GM21786 (cell line): ENCODE data around the gene ELOVL5.
"Not testable (repeated sequence)": the region's sequence is repeated elsewhere in the genome, so short reads cannot be mapped to it uniquely, and the experiment has no call there.

Source experiments
- ATAC-seq: cut with Tn5 transposase; IDR thresholded peaks from one replicate; pipeline ENCODE4 v1.9.1; 2021; ENCODE audit not compliant: unreplicated experiment

The ELOVL5 gene

DNA sequence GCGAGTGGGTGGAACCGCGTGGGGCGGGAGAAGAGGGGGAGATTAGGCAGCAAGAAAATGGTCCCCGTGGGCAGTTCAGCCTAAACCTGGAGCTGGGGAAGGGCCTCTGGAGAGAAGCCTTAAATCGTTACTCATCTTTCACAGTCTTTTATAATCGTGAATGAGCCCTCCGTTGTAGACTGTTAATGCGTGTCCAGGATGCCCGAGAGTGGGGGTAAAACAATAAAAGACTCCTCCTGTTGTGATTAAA is 11.0 kb upstream of the ELOVL5 start:
- no peak for ATAC-seq

DNA sequence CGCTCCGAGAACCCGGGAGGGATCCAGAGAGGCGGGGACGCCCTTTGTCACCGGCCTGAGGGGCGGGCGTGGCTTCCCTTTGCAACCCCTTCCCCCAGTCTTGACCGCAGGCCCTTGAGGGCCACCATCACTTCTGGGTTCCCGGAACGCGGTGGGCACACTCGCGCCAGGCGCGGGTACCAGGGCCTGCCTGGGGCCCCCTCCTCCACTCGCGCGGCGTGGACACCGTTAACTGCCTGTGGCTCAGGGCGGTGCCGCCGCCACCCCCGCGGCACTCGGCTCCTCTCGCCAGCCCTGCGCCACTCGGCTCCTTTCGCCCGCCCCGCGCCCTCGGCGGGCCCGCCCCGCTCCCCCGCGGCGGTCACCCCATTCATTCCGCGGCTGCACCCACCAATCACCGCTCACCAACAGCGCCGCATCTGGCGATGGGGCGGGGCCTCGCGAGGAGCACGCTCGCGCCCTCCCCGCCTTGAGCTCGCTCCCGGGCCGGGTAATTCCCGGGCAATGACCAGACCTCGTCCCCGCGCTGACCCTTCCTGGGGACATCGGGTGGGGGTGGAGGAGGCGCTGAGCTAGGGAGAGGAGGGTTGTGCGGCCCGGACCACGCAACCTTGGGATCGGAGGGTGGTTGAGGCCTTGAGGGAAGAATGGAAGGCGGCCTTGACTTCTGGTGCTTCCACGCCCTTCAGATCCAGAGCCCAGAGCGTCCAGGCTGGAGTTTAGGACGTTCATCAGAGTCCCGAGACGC is 10.5 kb upstream of the ELOVL5 start:
- ATAC-seq = peak; percentile 87

DNA sequence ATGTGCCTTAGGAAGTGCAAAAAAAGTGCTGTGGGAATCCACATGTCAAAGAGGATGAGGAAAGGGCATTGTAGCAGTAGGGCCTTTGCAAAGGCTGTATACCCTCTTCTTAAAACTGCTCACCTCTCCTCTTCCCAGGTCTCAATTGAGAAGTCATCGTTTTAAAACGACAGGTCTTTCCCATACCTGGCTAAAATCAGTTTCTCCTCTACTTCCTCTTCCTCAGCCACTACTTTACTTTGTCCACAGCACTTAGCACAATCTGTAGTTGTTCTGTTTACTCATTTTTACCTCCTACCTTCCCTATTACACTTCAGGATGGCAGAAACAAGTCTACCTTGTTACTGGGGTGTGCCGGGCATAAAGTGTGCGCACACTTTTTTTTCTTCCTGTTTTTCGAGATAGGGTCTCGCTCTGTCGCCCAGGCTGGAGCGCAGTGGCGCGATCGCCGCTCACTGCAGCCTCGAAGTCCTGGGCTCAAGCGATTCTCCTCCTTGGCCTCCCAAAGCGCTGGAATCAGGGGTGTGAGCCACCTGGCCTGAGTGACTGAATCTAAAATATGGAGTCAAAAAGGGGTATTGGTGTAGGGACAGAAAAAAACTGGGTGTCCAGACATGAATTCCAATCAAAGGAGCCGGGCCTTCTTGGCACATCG is 9.8 kb upstream of the ELOVL5 start:
- peak; percentile 5 for ATAC-seq

DNA sequence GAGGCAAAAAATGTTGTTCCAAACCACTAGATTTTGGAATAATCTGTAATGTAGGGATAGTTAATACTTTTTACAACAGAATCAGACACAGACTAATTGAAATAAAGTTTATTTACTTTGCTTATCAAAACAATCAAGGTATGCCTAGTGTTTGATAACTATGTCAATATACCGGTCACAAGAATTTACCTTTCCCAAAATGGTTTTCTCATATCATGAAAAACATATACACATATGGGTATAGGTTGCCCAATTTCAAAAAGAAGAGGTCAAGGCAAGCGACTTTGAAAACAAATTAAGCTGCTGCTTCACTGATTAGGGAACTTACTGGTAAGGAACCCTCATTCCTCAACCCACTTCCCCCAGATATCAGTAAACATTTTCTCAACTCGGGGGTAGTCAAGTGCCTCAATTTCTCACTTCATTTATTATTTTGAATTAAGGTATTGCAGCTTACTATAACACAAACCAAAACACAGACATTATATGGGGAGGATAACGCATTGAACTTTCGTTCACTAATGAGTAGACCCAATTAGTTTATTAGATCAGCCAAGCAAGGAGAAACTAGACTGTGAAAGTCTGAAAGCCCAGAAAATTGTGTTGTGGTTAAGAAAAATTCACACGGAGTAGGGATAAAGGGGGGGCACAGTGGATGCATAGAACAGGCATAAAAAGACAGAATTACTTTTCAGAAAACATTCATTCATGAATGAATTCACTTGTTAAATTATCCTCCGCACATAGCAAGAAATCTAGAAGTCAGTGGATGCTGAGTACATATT is 9.0 kb upstream of the ELOVL5 start:
- ATAC-seq = no peak

DNA sequence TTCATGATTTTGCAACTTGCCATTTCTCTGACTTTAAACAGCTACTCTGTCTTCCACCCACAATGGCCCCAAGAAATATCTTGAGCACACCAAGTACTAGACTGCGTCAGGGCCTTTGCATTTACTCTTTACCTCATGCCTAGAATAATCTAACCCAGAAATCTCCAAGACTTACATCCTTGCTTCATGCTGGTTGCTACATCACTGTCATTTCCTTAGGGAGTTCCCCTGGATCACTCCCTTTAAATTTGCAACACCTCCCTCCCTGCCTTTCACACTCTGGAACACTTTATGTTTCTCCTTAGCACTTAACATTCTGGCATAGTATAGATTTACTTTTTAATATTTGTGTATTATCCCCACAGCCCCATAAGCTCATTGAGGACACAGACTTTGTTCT is 4.9 kb upstream of the ELOVL5 start:
- ATAC-seq = no peak

DNA sequence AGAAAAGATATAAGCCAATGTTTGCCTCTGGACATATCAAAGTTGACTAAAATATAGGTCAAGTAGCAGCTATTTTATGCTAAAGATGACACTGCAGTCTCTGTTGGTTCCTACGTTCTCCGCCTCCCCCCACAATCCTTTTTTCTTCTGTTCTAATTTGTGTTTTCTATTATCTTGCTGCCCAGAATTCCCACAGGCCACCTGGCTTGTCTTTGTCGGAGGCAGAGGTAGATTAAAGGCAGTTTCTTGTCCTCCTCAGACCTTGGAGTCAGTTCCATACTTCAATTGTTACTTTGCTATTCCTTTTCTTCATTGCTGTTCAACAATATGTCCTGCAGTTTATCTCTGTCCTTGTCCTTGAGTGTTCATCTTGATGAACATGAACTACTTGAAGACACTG is 3.6 kb upstream of the ELOVL5 start:
- no peak for ATAC-seq

DNA sequence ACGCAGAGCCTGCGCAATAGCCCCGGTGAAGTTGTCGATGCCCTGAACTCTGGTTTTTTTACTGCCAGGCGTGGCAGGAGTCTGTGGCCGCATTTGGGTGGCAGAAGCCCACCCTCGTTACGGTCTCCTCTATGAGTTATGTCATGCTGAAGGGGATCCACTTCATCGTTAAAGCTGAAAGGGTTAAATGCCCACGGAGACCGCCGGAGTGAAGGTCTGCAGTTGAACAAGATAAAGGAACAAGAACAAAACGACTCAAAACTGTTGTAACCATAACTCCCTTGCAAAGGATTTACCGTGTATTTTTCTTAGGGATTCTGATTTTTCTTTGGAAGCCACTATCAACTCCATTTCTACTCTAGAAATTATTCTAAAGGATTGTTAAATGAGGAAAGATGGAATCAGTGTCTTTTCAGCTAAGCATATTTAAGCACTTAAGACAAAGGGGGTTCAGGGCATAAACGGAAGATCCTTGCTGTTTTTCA is 501 bp upstream of the ELOVL5 start:
- no peak for ATAC-seq

DNA sequence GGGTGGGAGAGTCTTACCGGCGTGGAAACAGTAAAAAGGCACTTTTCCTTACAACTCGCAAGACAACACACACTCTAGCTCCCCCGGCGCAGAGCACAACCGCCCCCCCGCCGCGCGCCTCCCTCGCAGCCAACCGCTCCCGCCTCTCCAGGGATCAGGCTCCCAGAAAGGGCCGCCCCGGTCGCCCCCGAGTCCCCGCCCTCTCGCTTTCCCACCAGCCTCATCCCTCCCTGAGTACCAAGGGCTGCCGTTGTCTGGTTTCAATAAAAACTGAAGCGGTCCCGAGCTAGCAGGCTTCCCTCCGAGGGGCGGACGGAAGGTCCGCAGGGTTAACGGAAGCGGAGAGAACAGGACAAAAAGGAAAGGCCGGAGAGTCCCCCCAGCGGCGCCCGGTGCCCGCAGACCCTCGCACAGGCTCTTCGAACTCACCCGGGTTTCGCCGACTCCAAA is 804 bp downstream of the ELOVL5 start:
- peak; percentile 26 for ATAC-seq

DNA sequence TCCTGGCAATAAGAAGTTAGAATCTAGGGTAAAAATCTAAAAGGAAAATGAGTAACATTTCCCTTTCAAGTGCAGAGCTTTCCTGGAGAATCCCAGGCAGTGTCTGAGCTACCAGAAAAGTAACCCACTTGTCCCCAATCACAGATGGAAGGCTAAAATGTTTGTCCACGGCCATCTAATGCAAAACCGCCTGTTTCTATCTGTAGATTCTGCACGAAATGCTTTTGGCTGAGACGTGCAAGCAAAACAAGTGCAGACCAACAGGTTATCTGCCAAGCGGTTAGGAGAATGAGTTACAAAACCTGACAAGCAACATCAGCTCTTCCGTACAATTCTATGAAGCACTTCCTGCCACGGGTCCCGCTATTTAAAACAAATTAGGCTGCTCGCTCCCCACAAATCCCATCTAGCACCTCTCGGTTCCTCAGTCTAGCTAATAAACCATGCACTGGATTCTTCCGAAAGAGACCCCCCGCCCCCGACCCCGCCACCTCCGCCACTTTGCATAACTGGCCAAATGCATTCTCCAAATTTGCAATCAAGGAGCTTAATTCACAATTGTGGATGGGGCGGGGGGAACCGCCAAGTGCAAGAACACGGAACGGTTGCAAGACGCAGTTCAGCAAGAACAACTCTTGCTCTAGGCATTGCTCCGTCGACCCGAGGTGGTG is 1.4 kb downstream of the ELOVL5 start:
- ATAC-seq = no peak

DNA sequence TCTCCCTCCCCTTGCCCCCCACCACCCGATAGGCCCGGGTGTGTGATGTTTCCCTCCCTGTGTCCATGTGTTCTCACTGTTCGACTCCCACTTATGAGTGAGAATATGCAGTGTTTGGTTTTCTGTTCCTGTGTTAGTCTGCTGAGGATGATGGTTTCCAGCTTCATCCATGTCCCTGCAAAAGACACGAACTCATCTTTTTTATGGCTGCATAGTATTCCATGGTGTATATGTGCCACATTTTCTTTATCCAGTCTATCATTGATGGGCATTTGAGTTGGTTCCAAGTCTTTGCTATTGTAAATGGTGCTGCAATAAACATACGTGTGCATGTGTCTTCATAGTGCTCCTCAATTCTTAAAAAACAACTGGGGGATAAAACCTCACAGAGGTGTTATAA is 2.7 kb downstream of the ELOVL5 start:
- ATAC-seq = not testable (repeated sequence)

DNA sequence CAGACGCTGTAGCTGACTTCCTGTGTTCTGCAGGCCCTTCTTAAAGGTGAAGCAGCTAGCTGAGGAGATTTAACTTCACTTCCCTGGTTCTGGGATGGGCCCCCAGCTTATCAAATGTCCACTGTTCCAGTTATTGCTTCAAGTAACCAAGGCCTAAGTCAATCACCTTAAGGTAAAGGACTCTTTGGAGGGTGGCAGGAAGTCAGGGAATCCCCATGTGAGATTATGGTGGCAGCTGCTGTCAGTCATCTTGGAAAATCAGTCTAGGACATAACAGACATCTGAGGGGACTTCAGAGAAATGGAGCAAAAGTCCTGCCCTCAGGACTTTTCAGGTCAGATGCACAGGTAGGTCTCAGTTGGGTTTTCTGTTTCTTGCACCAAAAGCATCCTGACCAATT is 3.8 kb downstream of the ELOVL5 start:
- no peak for ATAC-seq

DNA sequence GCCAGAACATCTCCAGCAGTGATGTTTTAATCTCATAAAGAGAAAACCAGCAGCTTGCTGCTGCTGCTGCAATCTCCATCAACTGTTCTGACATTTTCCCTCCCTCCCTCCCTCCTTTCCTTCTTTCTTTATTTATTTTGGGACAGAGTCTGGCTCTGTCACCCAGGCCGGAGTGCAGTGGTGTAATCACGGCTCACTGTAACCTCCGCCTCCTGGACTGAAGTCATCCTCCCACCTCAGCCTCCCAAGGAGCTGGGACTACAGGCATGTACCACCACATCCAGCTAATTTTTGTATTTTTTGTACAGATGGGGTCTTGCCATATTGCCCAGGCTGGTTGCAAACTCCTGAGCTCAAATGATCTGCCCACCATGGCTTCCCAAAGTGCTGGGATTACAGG is 5.7 kb downstream of the ELOVL5 start:
- no peak for ATAC-seq

DNA sequence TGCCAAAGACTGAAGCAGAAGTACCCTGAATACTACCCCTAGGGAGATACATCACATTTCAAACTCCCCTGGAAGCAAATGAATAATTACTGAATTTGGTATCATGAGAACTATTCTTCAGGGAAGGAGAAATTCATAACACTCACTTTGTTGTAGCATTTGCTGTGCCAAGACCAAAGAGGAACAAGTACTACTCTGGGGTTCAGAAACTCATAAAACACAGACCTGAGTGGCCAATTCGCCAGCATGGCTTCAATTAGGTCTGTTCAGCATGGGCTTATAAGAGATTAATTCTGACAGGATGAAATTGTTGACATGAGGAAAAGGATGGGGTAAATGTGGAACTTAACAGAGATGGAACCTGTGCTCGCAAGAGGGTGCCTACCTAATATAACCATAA is 6.5 kb downstream of the ELOVL5 start:
- no peak for ATAC-seq

DNA sequence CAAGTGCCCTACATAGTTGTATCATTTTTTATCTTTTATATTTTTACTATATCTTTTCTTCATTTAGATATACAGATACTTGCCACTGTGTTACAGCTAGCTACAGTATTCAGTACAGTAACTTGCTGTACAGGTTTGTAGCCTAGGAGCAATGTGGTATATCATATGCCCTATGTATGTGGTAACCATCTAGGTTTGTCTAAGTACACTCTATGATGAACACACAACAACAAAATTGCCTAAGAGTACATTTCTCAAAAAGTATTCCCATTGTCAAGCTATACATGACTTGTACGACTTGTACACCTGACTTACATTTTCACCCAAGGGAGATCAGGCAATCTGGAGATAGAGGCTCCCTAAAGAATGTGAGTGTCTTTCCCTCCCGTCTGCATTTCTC is 8.2 kb downstream of the ELOVL5 start:
- ATAC-seq = no peak

DNA sequence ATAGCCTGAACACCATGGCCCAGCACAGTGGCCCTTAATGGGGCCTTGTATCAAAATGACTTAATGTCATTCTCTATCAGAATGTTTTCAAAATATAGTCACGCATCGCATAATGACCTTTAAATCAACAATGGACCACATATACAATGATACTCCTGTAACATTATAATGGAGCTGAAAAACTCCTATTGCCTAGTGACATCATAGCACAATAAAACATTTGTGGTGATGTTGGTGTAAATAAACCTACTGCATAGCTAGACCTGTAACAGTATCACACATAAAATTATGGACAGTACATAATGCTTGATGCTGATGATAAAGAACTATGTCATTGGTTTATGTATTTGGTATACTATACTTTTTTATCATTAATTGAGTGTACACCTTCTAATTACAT is 9.3 kb downstream of the ELOVL5 start:
- no peak for ATAC-seq

DNA sequence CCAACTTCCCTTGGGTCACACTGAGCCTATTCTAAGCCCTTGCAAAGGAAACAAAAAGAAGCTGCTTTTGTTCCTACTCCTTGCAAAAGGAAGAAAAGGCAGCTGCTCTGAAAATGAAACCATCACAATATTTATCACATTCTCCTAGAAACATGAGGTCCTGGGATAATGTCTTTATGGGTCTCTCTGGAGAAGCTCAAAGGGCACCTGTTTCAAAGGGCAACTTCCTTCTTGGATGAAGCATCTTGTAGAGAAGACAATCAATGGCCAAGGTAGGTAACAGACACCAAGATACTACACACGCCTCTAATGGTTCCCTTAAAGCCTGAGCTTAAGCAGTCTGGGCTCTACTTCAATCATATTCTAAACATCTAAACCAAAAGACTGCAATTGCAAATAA is 10.4 kb downstream of the ELOVL5 start:
- ATAC-seq = no peak

DNA sequence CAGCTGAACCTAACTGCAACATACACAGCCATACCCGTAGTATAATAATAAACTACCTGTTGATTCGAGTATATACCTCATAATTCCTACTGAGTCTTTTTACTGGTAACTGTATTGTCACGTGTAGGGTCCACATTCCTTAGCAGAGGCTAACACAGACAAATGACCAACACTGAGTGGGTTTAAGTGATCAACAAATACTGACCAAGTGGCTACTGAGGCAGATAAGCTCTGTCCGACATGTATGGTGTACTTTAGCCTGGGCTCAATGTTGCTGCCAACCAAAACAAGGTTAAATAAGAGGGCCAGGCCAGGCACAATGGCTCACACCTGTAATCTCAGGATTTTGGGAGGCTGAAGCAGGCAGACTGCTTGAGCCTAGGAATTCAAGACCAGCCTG is 12.7 kb downstream of the ELOVL5 start:
- no peak for ATAC-seq

DNA sequence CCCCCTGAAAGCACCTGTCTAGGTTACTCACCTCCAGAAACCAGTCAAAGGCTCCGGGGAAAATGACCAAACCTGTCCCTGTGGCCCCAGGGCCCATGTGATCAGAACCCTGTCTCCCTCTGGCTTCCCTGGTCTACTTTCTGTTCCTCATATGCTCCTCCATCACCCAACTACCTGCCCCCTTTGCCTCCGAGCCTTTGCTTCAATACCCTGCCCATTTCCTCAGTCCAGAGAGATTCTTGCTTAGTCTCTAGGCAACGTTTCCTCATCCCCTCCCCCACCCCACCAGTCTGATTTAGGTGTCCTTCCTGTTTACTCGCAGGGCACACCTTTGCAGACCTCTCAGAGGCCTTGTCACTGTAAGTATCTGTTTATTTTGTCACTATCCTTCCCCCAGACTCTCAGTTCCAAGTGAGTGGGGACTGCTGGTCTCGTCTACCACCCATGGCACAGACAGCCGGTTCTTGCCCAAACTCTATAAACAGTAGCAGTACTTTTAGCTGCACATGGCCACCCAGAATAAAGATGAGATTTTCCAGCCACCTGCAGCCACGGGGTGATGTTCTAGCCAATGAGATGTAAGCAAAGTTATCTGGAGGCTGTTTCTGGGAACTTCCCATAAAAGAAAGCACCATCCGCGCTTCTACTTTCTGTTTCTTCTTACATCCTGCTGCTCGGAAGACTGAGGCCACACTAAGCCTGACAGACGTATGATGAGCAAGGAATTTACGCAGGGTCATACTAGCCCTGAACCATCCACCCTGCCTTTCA is 13.3 kb downstream of the ELOVL5 start:
- ATAC-seq = peak; percentile 90

DNA sequence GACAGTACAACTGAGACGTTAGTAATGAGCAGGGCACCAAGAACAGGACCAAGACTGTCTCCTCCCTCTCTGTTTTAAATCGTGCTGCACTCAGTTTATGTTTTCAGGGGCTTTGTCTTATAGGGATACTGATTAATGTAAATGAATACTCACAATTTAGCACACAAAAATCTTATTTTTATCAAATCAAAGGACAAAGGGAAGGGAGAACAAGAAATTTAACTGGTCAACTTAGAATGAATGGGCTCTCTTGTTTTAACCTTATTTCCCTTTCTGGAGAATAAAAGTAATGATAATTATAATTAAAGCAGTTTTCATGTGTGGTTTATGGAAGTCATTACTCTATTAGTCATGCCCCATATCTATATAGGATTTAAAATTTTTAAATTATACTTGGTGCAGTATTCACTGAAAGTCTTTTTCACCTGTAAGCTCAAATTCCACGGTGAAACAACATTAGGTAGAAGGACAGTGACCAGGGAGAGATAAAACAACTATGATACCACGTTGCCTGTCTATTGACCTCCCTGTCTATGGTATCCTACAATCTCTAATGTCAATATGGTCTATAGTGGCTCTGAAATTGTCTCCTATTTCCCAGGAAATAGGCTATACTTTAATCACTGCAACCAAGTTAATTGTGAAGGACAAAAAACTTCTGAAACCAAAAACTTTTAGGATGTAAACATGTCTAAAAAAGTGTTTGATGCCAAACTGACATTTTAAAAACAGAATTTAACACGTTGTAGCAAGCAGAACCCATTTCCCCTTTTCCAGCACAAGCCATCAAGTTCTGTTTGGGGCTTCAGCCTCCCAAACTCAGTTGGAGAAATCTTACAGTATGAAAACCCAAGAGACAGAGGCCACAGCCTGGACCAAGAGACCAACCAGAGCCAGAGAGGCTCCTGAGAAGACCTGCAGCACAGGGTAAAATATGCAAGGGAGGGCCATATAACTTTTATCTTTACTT is 15.0 kb downstream of the ELOVL5 start:
- ATAC-seq = no peak

DNA sequence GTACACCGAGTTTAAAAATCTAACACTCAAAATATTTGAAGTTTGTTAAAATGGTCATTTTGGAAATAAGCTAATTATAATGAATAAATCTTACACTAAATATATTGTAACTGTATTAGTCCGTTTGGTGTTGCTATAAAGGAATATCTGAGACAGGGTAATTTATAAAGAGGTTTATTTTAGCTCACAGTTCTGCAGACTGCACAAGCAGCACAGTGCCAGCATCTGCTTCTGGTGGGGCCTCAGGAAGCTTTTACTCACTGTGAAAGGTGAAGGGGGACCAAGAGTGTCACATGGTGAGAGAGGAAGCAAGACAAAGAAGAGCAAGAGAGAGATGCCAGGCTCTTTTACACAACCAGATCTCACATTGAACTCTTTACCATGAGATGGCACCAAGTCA is 17.1 kb downstream of the ELOVL5 start:
- ATAC-seq = no peak
